ENCODE results near the gene ARL8A.
"Not testable (repeated sequence)": the region's sequence is repeated elsewhere in the genome, so short reads cannot be mapped to it uniquely, and the experiment has no call there.

The ARL8A gene

GRCh38 chr1:202145068-202145743, 669 bp upstream of the ARL8A start:
- H3K27ac ChIP-seq (ENCODE audit: low read length) = peak overlapping the region; percentile 0; the same call in 1 of the 2 replicates

GRCh38 chr1:202143768-202144401, 652 bp downstream of the ARL8A start:
- Histone ChIP-seq H3K79me2 (ENCODE audit: low read length) (peaks cover 47% of the 10 kb centered on the region), H2AFZ (ENCODE audit: low read length) (peak overlapping the region; percentile 24)
- no peak for DNase-seq

More at GRCh38 chr1:202145068-202145743, 669 bp upstream of the ARL8A start:
- Histone ChIP-seq H3K79me2 (ENCODE audit: low read length) (peaks cover 39% of the 10 kb centered on the region), H3K27me3 (replicated peaks; ENCODE audit: insufficient read depth, low read length) (no peaks in the 10 kb centered on the region), H3F3A (ENCODE audit: insufficient read depth, low read length) (peaks cover 11% of the 10 kb centered on the region), H2AFZ (ENCODE audit: low read length) (peak overlapping the region; percentile 91), H4K20me1 (ENCODE audit: insufficient read depth, low read length) (0 out of 2 replicates have a peak, but pooled peaks cover 8% of the 10 kb centered on the region), H3K9me2 (replicated peaks; ENCODE audit: insufficient read depth, low read length) (no peaks in the 10 kb centered on the region), H3K9ac (ENCODE audit: low read length) (peak overlapping the region; percentile 61), H3K36me3 (replicated peaks; ENCODE audit: insufficient read depth, low read length) (no peaks in the 10 kb centered on the region), H3K9me3 (replicated peaks; ENCODE audit: insufficient read depth, low read length) (no peaks in the 10 kb centered on the region), H3K4me3 (ENCODE audit: low read length) (peak overlapping the region; percentile 71), H3K4me1 (ENCODE audit: low read length) (peaks cover 7% of the 10 kb centered on the region), H3K4me2 (ENCODE audit: low read depth, low read length) (peak overlapping the region; percentile 95)
- peak; percentile 46 for DNase-seq
- TF ChIP-seq EZH2 (optimal IDR thresholded peaks at IDR 0.05; ENCODE audit: low read depth, low read length) (no peak), CTCF (IDR thresholded peaks at IDR 0.05; ENCODE audit: low read length) (no peak)

GRCh38 chr1:202143011-202143767, 1.3 kb downstream of the ARL8A start:
- no peak for TF ChIP-seq EZH2phosphoT487 (IDR thresholded peaks at IDR 0.05; ENCODE audit: low read length)
- no peak for TF ChIP-seq CTCF (IDR thresholded peaks at IDR 0.05; ENCODE audit: low read length)
- TF ChIP-seq EZH2 (optimal IDR thresholded peaks at IDR 0.05; ENCODE audit: low read depth, low read length) = no peak
- H3K9me2 ChIP-seq (replicated peaks; ENCODE audit: insufficient read depth, low read length) = no peaks in the 10 kb centered on the region

More at GRCh38 chr1:202143768-202144401, 652 bp downstream of the ARL8A start:
- Histone ChIP-seq H3F3A (ENCODE audit: insufficient read depth, low read length) (peaks cover 11% of the 10 kb centered on the region), H3K27me3 (replicated peaks; ENCODE audit: insufficient read depth, low read length) (no peaks in the 10 kb centered on the region), H3K9me2 (replicated peaks; ENCODE audit: insufficient read depth, low read length) (no peaks in the 10 kb centered on the region), H3K9ac (ENCODE audit: low read length) (peak overlapping the region; percentile 87), H3K9me3 (replicated peaks; ENCODE audit: insufficient read depth, low read length) (no peaks in the 10 kb centered on the region), H3K36me3 (replicated peaks; ENCODE audit: insufficient read depth, low read length) (no peaks in the 10 kb centered on the region), H3K4me2 (ENCODE audit: low read depth, low read length) (peak overlapping the region; percentile 80), H4K20me1 (ENCODE audit: insufficient read depth, low read length) (0 out of 2 replicates have a peak, but pooled peaks cover 8% of the 10 kb centered on the region), H3K4me1 (ENCODE audit: low read length) (peaks cover 7% of the 10 kb centered on the region), H3K4me3 (ENCODE audit: low read length) (peak overlapping the region; percentile 89), H3K27ac (ENCODE audit: low read length) (peak overlapping the region; percentile 5; the same call in 1 of the 2 replicates)
- TF ChIP-seq EZH2 (optimal IDR thresholded peaks at IDR 0.05; ENCODE audit: low read depth, low read length) = no peak
- TF ChIP-seq CTCF (IDR thresholded peaks at IDR 0.05; ENCODE audit: low read length) = no peak
- no peak for TF ChIP-seq EZH2phosphoT487 (IDR thresholded peaks at IDR 0.05; ENCODE audit: low read length)

GRCh38 chr1:202141468-202141867, 3.1 kb downstream of the ARL8A start:
- not testable (repeated sequence) for H3K4me3 ChIP-seq (ENCODE audit: low read length); H3K4me1 ChIP-seq (ENCODE audit: low read length); H4K20me1 ChIP-seq (ENCODE audit: insufficient read depth, low read length); DNase-seq; H3K9me3 ChIP-seq (replicated peaks; ENCODE audit: insufficient read depth, low read length); H3K27me3 ChIP-seq (replicated peaks; ENCODE audit: insufficient read depth, low read length); H3K4me2 ChIP-seq (ENCODE audit: low read depth, low read length); H3K9me2 ChIP-seq (replicated peaks; ENCODE audit: insufficient read depth, low read length); H3K27ac ChIP-seq (ENCODE audit: low read length); H3K9ac ChIP-seq (ENCODE audit: low read length); H2AFZ ChIP-seq (ENCODE audit: low read length); H3K36me3 ChIP-seq (replicated peaks; ENCODE audit: insufficient read depth, low read length)
- Histone ChIP-seq H3K79me2 (ENCODE audit: low read length) (peaks cover 62% of the 10 kb centered on the region), H3F3A (ENCODE audit: insufficient read depth, low read length) (peaks cover 11% of the 10 kb centered on the region)

More at GRCh38 chr1:202143011-202143767, 1.3 kb downstream of the ARL8A start:
- Histone ChIP-seq H3K4me2 (ENCODE audit: low read depth, low read length) (peak overlapping the region; percentile 80), H3K4me3 (ENCODE audit: low read length) (peak overlapping the region; percentile 89), H3K36me3 (replicated peaks; ENCODE audit: insufficient read depth, low read length) (no peaks in the 10 kb centered on the region), H3K4me1 (ENCODE audit: low read length) (peaks cover 7% of the 10 kb centered on the region), H3F3A (ENCODE audit: insufficient read depth, low read length) (peaks cover 11% of the 10 kb centered on the region), H2AFZ (ENCODE audit: low read length) (peak overlapping the region; percentile 24), H4K20me1 (ENCODE audit: insufficient read depth, low read length) (0 out of 2 replicates have a peak, but pooled peaks cover 8% of the 10 kb centered on the region), H3K9ac (ENCODE audit: low read length) (peak overlapping the region; percentile 87), H3K9me3 (replicated peaks; ENCODE audit: insufficient read depth, low read length) (no peaks in the 10 kb centered on the region), H3K27ac (ENCODE audit: low read length) (peak overlapping the region; percentile 5; the same call in 1 of the 2 replicates), H3K79me2 (ENCODE audit: low read length) (peaks cover 54% of the 10 kb centered on the region), H3K27me3 (replicated peaks; ENCODE audit: insufficient read depth, low read length) (no peaks in the 10 kb centered on the region)
- DNase-seq = peak; percentile 42
